Fibroblast of gingiva (primary cell): ENCODE data around the gene JUN.
A peak's percentile ranks its signal among the peaks of the same experiment; 100 is the strongest.

Experiments used
- DNase-seq: peaks from one replicate; pipeline ENCODE4 v3.0.0-alpha.2; 2011; ENCODE audit warnings: low read depth

The JUN gene

DNA sequence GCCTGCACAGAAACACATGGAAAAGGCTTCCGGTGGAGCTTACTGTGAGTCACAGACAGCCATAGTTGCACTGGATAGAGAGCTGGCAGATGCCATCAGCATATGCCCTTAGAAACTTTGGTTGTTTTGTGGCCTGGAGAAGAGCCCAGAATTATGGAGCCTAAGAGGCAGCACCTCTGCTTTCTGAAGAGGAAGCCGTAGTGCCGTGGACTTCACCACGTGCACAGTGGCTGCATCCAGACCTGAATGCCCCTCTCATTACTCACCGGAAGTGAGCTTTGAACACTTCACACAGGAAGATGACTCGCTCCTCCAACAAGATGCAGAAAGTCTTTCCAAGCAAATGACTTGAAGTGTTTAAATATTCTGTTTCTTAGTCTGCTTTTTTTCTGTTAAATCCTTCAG lies 28.4 kb downstream of the JUN start:
- DNase-seq: peak; percentile 99

DNA sequence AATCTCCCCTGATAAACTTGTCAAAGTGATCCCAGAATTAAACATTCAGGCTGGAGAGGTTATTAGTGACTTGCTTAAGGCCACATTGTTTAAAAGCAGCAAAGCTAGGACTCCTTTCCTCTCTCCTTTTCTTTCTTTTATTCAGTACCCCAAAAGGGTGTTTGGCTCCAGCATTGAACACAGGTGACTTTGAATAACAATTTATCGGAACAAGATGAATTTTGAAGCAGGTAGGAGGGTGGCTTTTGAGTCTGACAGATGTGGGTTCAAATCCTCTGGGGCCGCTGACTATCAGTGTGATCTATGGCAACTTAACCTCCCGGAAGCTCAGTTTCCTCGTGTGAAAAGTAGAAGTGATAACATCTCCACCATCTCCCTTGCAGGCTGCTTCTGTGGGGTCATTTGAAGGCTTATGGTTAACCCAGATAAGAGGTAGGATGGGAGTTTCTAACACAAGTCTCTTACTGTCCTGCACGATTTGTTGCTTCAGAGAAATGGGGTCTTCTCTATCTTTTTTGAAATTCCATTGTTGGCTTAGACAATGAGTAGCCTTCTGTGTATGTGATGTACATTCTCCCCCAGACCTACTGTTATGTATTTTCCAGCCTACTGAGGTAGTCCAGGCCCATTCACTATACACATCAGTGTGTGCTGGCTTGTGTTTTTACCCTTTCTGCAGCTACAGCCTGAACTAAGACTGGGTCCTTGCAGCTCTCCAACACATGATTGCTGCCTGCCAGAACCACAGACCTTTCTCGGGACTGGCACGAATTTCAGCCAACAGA lies 29.0 kb downstream of the JUN start:
- DNase-seq: no peak

DNA sequence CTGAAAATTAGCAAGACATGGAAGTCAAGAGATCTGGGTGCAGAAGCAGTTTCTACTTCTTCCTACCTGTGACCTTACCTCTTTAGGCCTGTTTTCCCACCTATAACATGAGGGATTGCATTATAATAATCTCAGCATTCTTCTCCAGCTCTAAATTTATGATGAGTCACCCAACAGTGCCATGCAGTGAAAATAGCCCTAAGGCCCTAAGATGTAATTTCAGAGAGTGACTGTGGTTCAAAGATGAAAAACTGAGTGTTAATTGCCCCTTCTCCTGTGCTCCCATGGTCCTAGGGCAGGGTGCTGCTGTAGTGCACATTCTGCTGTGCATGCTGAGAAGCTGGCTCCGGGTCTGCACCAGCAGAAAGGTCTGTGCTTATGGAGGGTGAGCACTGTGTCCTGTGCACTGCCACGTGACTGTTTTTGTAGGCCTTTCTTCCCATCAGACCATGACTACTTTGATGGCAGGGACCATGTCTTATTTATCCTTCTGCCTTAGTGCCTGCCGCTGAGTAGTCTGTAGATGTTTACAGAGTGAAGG lies 29.7 kb downstream of the JUN start:
- no peak for DNase-seq

DNA sequence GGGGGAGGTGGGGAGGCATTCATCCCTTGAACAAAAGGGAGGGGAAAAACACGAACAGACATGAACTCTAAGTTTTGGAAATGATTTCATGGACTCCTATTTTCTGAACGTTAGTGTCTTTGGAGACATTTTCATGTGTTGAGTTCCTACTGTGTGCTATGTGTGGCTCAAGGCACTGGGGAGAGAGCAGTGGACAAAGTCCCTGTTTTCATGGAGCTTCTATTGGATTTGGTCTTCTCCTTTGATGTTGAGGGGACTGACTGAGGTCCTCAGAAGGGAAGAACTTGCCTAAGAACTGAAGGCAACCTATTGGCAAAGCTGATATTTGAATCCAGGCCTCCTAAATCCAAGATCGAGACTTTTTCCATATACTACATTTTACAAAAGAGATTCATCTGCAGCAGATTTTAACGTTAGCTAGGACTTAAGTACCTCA lies 30.4 kb downstream of the JUN start:
- no peak for DNase-seq

DNA sequence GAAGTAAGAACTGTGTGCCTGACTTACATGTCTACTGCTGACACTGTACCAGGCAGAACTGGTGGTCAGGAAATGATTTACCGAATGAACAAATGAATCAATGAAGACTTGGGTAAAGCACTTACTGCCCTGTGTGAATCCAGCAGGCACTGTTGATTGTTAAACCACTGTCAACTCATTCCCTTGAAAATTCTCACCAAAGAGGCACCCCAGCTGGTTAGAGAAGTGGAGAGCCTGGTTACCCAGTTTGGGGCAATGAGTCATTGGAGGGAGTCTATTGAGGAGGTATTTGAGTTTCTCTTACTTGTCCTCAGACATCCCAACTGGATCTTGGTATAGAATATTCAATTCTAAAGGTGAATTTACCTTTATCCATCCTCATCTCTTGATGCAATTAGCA lies 34.2 kb downstream of the JUN start:
- no peak for DNase-seq

DNA sequence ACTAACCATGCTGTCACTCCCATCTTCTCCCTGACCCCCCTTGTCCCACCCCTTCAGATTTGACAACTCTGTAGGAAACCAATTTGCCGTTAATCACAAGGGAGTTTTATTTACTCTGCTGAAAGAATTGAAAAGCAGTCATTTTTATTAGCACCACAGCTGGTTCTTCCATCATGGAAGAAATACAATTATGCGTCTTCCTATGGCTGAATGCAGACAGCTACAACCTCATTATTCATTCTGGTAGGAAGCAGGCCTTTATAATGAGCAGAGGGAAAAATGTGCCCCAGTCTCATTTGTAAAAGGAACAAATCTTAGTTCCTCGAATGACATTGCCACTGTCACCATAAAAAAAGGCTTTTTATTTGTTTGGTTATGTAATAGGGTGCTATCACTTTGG lies 35.2 kb downstream of the JUN start:
- DNase-seq: no peak

DNA sequence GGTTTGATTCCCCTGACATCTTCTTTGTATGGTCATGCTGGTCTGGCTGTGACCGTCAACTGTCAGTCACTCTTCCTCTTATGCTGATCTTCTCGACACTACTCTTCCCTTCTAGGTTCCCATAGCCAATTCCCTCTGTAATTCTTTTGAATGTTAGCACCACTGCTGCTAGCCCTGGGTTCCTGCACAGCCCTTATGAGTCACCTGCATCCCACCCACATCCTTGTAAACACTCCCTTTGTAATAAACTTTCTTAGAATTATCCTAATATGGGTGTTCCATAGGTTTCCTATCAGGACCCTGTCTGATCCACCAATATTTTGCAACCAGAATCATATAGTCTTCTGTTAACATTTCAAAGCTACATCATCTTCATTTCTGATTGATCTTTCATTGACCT lies 37.1 kb downstream of the JUN start:
- no peak for DNase-seq

DNA sequence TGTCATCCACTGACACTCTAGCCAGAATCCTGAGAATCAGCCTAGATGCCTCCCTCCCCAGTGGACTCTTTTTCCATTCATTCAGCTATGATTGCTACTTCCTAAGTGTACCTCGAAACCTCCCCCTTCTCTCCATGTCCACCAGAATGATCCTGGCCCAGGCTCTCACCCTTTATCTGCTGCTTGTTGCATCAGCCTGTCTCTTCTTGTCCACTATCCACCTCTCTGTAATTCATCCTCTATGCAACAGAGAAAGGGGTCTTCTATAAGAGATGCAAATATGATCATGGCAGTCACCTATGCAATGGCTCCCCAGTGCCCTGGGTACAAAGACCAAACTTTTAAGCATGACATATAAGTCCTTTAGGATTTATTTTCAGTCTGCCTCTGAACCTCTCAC lies 37.7 kb downstream of the JUN start:
- no peak for DNase-seq

DNA sequence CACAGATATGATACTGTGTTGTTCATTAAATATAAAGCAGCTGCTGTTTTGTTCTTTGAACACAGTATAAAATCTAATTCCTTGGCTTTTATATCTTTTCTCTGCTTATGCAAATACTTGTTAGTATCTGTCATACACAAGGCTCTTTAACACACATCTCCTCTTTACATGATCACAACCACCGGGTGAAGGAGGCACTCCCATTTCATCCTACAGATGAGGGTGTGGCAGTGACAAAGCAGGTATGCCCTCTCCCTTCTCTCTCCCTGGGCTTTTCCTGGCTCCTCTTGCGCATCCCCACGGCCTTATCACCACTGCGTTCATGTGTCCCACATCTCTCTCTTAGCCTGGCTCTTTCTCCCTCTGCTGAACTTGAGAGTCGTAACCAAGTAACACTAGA lies 38.2 kb downstream of the JUN start:
- DNase-seq: no peak

DNA sequence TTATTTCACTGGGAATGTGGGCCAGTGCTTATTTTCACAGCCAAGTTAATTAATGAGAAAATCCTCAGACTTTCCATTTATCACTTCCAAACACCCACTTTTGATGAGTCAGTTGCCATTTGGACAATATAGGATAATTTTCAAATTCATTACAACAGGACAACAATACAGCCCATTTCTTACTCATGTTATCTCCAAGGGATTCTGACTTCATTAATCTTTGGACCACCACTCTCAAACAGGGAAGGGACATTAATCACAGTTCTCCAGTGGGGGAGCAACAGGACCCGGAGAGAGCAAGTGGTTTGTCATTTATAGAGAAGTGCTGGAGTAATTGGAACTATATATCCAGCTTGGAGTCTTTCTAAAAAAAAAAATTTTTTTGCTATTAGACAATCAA lies 38.7 kb downstream of the JUN start:
- DNase-seq: no peak

DNA sequence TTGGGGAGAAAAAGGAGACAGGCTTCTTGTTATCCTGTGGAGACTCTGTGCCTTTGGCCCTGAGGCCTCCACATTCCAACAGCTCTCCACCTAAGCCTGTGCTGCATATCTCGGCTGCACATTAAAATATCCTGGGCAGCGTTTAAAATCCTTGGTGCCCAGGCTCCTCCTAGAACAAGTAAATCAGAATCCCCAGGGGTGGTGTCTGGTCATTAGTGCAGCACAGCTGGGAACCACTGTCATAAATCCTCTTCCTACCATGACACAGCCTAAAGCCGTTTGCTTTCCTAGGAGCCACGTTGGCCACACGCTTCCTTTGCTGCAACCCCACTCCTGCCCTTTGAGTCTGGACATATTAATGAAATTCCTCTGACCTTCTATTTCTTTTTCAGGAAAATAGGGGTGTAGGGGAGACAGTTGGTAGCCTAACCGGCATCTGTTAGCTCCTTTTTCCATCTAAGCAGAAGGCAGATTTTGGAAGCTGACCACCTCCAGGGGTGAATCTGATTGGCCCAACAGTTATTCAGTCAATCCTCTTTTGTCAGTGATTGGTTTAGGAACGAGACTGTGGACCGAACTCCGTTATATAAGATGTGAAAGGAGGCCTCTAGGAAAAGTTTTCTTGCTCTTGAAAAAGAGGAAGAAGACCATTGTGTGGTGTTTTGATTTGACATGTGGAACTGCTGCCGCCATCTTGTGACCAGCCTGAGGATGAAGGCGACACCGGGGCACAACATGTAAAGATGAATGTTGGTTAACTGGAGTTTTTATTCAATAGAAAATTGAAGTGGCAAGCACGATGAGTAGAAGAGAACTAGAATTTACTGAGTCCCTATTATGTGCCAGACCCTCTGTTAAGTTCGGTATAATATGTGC lies 41.9 kb downstream of the JUN start:
- no peak for DNase-seq

DNA sequence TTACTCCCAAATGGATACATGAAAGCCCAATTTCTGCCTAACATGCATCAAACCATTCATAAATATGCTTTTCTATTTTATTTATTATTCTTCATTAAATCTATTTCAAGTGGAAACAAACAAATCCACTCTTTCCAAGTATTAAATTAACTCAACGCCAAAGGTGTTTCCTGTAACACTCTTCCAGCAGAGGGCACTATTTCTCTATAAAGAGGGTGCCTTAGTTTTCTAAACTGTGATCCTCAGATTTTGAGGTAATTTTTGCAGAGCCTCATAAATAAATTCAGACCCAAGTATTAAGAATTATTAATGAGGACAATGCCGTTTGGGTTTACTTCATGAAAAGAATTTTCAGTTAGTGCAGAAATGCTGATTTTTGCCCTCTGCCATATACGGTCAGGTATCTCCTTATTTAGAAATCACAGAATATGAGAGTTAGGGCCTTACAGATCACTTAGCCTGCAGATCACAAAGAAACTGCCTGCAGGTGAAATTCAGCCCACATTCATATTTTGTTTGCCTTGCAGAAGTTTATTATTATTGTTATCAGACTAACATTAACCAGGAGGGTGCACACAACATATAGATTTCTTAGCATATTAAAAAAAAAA lies 43.9 kb downstream of the JUN start:
- peak; percentile 46 for DNase-seq

DNA sequence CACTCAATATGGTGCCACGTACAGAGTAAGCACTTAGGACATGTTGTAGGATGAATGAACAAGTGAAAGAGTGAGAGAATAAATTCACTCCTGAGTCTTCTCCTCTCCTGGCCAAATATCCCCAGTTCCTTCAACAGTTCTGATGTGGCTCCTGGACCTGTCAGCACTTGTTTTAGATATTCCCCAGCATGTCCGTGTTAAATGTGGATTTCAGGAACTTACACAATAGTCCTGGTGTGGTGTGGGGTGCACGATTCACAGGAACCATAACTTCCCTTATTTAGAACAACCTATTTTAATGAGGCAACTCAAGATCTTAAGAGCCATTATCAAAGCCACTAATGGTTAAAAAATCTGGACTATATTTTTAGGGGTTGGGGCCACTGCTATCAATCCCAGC lies 45.0 kb downstream of the JUN start:
- no peak for DNase-seq

DNA sequence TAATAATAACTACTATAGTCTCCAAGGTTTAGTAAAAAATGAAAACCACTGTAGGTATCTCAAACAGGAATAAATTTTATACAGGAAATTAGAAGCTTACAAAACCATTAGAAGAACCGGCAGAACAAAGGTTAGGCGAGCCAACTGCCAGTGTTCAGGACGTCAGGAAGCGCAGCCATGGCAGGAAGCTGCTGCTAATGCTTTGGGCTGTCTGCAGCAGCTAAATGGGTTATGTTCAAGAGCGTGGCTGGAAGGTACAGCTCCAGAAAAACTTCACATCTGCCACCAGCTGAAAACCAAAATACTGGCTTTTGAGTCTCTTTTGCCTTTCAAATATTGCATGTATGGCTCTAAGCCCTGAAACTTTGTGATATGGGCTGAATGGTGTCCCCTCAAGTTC lies 48.3 kb downstream of the JUN start:
- DNase-seq: no peak

DNA sequence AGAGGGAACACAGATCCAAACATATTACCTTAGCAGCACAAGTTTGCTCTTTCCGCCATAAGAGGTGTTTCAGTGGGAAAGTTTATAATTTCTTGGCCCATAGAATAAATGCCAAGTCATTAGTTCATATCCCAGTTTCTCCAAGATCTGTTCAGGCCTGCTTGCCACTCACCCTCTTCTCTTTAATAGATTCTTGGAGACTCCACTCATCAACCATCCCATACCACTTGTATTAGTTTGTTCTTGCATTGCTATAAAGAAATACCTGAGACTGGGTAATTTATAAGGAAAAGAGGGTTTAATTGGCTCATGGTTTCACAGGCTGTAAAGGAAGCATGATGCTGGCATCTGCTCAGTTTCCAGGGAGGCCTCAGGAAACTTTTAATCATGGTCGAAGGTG lies 49.2 kb downstream of the JUN start:
- no peak for DNase-seq

DNA sequence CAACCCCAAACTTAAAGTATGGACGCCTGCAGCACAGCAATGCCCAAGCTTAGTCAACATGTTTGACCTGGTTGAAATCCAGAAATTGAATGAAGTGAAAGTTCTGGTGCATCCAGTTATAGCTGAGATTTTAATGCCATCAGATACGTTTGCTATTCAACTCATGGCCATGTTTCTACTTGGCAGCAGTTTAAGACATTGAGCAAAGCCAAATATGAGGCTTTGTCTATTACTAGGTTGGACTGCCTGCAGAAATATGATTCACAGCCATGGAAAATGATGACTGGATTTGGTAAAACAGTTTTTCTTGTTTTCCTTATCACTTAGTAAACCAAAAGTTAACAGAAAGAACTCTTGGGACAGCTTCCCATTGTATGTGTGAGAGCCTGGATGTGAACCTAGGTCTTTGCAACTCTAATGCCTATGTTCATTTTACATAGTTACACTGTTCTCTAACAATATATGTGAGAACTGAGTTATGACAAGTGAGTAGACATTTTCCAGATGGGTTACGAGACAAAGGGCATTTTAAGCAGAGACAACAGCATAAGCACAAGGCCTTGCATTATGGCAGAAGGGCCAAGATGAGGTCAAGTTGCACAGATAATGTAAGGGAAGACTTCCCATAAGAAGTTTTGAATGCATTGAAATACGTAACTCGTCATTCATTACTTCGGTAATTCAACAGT lies 51.6 kb downstream of the JUN start:
- DNase-seq: peak; percentile 74
